Measurements from ENCODE around the gene FOXK2.
"Not testable (repeated sequence)": the region's sequence is repeated elsewhere in the genome, so short reads cannot be mapped to it uniquely, and the experiment has no call there.

The FOXK2 gene

DNA sequence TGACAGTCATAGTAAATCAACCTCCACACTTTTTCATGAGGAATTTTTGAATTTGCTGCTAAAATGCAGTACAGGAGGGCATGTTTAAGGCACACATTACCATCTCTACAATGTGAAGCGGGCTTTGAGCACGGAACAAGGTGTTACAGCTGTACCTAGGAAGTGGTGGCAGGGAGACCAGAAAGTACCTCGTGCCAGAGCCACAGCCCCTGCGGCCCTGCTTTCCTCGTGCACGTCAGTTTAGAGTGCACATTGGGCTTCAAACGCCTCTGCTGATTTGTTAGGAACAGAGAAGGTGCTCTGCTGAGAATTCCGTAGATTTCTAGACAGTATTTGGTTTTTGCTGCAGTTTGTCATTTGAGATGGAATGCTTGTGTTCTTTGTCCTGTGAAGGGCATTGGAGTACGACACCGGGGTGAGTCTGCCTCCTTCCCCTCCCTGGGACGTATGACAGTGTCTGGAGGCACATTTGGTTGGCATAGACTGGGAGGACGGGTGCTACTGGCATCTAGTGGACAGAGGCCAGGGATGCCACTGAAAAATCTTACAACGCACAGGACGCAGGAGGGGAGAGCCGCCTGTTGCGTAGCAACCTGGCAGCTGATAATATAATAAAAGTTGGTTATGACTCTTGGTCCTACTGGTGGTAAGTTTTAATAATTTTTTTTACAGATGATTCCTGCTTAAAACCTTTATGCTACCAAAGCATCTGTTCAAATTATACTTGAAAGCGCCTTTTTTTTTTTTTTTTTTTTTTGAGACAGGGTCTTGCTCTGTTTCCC is 9.1 kb downstream of the FOXK2 start:
- Histone ChIP-seq H3K4me3 (ENCODE audit: insufficient read depth, low read depth, low read length, poor library complexity, severe bottlenecking) (no peak overlapping the region), H3K36me3 (ENCODE audit: control insufficient read depth, insufficient read depth, low read length) (no peaks in the 10 kb centered on the region), H3K9me3 (ENCODE audit: control insufficient read depth, low read length) (no peaks in the 10 kb centered on the region), H3K27me3 (replicated peaks; ENCODE audit: control insufficient read depth, insufficient read depth, low read length, poor library complexity, severe bottlenecking) (no peaks in the 10 kb centered on the region), H3K4me1 (ENCODE audit: control insufficient read depth, insufficient read depth, low read length, poor library complexity, severe bottlenecking) (peaks cover 11% of the 10 kb centered on the region), H3K27ac (ENCODE audit: insufficient read depth, low read length, poor library complexity, severe bottlenecking) (no peak overlapping the region)
- no peak for DNase-seq

DNA sequence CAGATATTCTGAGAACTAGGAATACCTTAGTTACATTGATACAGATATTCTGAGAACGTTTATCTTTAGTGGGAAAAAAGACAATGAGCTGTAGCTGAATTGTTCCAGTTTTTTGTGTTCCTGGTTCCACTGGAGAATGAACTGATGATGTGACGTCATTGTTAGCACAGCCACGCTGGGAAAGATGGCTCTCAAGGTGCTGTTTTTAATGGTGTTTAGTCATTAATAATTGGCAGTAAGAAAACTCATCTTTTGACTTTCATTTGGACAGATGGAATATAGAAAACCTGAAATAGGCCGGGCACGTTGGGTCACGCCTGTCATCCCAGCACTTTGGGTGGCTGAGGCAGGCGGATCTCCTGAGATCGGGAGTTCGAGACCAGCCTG is 10.4 kb downstream of the FOXK2 start:
- peaks cover 11% of the 10 kb centered on the region for H3K4me1 ChIP-seq (ENCODE audit: control insufficient read depth, insufficient read depth, low read length, poor library complexity, severe bottlenecking)

DNA sequence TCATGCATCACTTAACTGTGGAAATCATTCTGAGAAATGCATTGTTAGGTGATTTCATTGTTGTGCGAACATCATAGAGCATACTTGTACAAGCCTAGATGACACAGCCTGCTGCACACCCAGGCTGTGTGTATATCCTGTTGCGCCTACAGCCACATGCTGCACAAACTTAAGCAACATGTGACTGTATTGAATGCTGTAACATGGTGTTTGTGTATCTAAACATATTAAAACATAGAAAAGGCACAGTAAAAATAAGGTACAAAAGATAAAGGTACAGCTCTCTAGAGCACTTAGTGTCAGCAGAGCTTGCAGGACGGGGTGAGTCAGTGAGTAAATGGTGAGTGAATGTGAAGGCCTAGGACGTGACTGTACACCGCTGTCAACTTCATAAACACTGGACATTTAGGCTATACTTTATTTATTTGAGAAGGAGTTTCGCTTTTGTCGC is 11.9 kb downstream of the FOXK2 start:
- DNase-seq, result no peak
- no peaks in the 10 kb centered on the region for H3K36me3 ChIP-seq (ENCODE audit: control insufficient read depth, insufficient read depth, low read length)
- peaks cover 20% of the 10 kb centered on the region for H3K4me1 ChIP-seq (ENCODE audit: control insufficient read depth, insufficient read depth, low read length, poor library complexity, severe bottlenecking)
- H3K27me3 ChIP-seq (replicated peaks; ENCODE audit: control insufficient read depth, insufficient read depth, low read length, poor library complexity, severe bottlenecking), result no peaks in the 10 kb centered on the region
- no peak overlapping the region for H3K4me3 ChIP-seq (ENCODE audit: insufficient read depth, low read depth, low read length, poor library complexity, severe bottlenecking)
- no peak overlapping the region for H3K27ac ChIP-seq (ENCODE audit: insufficient read depth, low read length, poor library complexity, severe bottlenecking)
- H3K9me3 ChIP-seq (ENCODE audit: control insufficient read depth, low read length), result no peaks in the 10 kb centered on the region

More for the DNA sequence above, 10.4 kb downstream of the FOXK2 start:
- no peak for DNase-seq
- Histone ChIP-seq H3K27ac (ENCODE audit: insufficient read depth, low read length, poor library complexity, severe bottlenecking) (no peak overlapping the region), H3K27me3 (replicated peaks; ENCODE audit: control insufficient read depth, insufficient read depth, low read length, poor library complexity, severe bottlenecking) (no peaks in the 10 kb centered on the region), H3K9me3 (ENCODE audit: control insufficient read depth, low read length) (no peaks in the 10 kb centered on the region), H3K36me3 (ENCODE audit: control insufficient read depth, insufficient read depth, low read length) (no peaks in the 10 kb centered on the region), H3K4me3 (ENCODE audit: insufficient read depth, low read depth, low read length, poor library complexity, severe bottlenecking) (no peak overlapping the region)

DNA sequence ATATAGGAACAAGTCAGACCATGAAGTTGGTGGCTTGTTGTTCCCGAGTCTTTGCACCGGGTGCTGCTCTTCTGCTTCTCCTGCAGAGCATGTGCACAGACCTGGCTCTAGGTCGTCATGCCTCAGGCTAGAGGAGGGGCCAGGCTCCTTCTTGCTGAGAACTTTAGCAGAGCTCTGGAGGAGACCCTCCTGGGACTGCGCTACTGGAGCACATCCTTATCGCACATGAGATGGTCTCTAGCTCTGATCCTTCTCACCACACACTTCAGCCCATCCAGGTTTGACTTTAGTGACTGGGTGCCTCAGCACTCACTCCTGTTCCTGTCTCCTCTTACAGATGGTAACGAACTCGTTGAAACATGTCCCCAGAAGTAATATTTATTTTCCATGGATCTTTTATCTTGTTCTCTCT is 14.9 kb downstream of the FOXK2 start:
- no peak for DNase-seq
- Histone ChIP-seq H3K36me3 (ENCODE audit: control insufficient read depth, insufficient read depth, low read length) (no peaks in the 10 kb centered on the region), H3K4me3 (ENCODE audit: insufficient read depth, low read depth, low read length, poor library complexity, severe bottlenecking) (no peak overlapping the region), H3K27ac (ENCODE audit: insufficient read depth, low read length, poor library complexity, severe bottlenecking) (no peak overlapping the region), H3K27me3 (replicated peaks; ENCODE audit: control insufficient read depth, insufficient read depth, low read length, poor library complexity, severe bottlenecking) (no peaks in the 10 kb centered on the region), H3K4me1 (ENCODE audit: control insufficient read depth, insufficient read depth, low read length, poor library complexity, severe bottlenecking) (peaks cover 28% of the 10 kb centered on the region), H3K9me3 (ENCODE audit: control insufficient read depth, low read length) (no peaks in the 10 kb centered on the region)

DNA sequence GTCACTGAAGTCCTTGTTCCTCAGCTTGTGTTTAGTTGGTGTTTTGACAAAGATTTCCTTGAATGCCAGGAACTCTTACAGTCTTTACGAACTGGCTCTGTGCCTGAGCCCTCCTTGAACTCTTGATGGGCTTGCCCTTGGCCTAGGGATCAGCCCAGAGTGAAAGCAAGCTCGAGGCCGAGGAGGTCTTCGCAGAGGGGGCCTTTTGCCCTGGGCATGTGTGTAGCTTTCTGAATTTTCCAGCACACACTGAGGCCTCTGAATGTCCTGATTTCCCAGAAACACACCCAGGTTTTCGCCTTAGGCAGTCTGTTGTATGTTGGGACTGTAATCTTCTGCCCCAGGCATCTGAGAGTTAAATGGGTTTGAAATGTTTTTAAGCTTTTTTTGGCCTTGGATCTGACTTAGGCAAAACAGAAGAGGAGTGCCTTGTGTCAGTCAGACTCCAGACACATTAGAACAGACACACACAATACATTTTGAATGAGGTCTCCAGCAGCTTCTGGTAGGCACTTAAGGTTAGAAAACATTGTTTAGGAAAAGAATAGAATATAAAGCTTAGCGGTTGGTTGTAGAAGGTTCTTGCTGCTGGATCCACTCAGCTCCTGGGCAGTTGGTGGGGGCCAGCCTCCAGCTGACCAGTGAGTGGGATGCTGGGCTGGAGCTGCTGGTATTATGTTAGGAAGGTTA is 17.1 kb downstream of the FOXK2 start:
- Histone ChIP-seq H3K4me3 (ENCODE audit: insufficient read depth, low read depth, low read length, poor library complexity, severe bottlenecking) (no peak overlapping the region), H3K9me3 (ENCODE audit: control insufficient read depth, low read length) (no peaks in the 10 kb centered on the region), H3K27ac (ENCODE audit: insufficient read depth, low read length, poor library complexity, severe bottlenecking) (no peak overlapping the region), H3K36me3 (ENCODE audit: control insufficient read depth, insufficient read depth, low read length) (no peaks in the 10 kb centered on the region), H3K4me1 (ENCODE audit: control insufficient read depth, insufficient read depth, low read length, poor library complexity, severe bottlenecking) (peaks cover 17% of the 10 kb centered on the region), H3K27me3 (replicated peaks; ENCODE audit: control insufficient read depth, insufficient read depth, low read length, poor library complexity, severe bottlenecking) (no peaks in the 10 kb centered on the region)
- no peak for DNase-seq

DNA sequence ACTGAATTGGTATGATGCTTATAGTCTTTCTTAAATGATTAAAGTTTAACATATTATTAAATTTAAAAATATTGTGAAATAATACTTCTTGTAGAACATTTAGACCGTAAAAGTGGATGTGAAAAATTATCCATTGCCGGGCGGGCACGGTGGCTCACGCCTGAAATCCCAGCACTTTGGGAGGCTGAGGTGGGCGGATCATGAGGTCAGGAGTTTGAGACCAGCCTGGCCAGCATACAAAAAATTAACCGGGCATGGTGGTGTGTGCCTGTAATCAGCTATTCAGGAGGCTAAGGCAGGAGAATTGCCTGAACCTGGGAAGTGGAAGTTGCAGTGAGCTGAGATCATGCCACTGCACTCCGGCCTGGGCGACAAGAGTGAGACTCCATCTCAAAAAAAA is 17.7 kb downstream of the FOXK2 start:
- not testable (repeated sequence) for H3K27ac ChIP-seq (ENCODE audit: insufficient read depth, low read length, poor library complexity, severe bottlenecking); H3K9me3 ChIP-seq (ENCODE audit: control insufficient read depth, low read length); DNase-seq; H3K4me3 ChIP-seq (ENCODE audit: insufficient read depth, low read depth, low read length, poor library complexity, severe bottlenecking); H3K27me3 ChIP-seq (replicated peaks; ENCODE audit: control insufficient read depth, insufficient read depth, low read length, poor library complexity, severe bottlenecking); H3K36me3 ChIP-seq (ENCODE audit: control insufficient read depth, insufficient read depth, low read length)
- H3K4me1 ChIP-seq (ENCODE audit: control insufficient read depth, insufficient read depth, low read length, poor library complexity, severe bottlenecking), result peaks cover 17% of the 10 kb centered on the region

DNA sequence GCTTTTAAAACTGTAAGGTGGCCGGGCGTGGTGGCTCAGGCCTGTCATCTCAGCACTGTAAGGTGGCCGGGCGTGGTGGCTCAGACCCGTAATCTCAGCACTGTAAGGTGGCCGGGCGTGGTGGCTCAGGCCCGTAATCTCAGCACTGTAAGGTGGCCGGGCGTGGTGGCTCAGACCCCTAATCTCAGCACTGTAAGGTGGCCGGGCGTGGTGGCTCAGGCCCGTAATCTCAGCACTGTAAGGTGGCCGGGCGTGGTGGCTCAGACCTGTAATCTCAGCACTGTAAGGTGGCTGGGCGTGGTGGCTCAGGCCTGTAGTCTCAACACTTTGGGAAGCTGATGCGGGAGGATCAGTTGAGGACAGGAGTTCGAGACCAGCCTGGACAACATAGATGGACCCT is 19.5 kb downstream of the FOXK2 start:
- H3K4me1 ChIP-seq (ENCODE audit: control insufficient read depth, insufficient read depth, low read length, poor library complexity, severe bottlenecking), result peaks cover 20% of the 10 kb centered on the region
- not testable (repeated sequence) for H3K36me3 ChIP-seq (ENCODE audit: control insufficient read depth, insufficient read depth, low read length); H3K27ac ChIP-seq (ENCODE audit: insufficient read depth, low read length, poor library complexity, severe bottlenecking); H3K4me3 ChIP-seq (ENCODE audit: insufficient read depth, low read depth, low read length, poor library complexity, severe bottlenecking); H3K27me3 ChIP-seq (replicated peaks; ENCODE audit: control insufficient read depth, insufficient read depth, low read length, poor library complexity, severe bottlenecking); H3K9me3 ChIP-seq (ENCODE audit: control insufficient read depth, low read length); DNase-seq

DNA sequence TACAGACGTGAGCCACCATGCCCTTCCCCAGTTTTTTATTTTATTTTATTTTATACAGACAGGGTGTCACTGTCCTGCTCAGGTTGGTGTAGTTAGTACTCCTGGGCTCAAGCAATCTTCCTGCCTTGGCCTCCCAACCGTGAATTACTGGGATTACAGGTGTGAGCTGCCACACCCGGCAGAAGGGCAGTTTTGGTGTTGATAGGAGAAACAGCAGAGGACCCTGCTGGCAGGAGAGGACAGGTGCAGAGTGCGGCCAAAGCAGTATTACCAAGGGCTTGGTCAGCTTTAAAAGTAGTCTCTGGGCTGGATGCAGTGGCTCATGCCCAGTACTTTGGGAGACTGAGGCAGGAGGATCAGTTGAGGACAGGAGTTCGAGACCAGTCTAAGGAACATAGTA is 22.9 kb downstream of the FOXK2 start:
- no peaks in the 10 kb centered on the region for H3K9me3 ChIP-seq (ENCODE audit: control insufficient read depth, low read length)
- H3K4me3 ChIP-seq (ENCODE audit: insufficient read depth, low read depth, low read length, poor library complexity, severe bottlenecking), result no peak overlapping the region
- H3K27me3 ChIP-seq (replicated peaks; ENCODE audit: control insufficient read depth, insufficient read depth, low read length, poor library complexity, severe bottlenecking), result no peaks in the 10 kb centered on the region
- no peaks in the 10 kb centered on the region for H3K36me3 ChIP-seq (ENCODE audit: control insufficient read depth, insufficient read depth, low read length)
- H3K4me1 ChIP-seq (ENCODE audit: control insufficient read depth, insufficient read depth, low read length, poor library complexity, severe bottlenecking), result peaks cover 5% of the 10 kb centered on the region
- no peak overlapping the region for H3K27ac ChIP-seq (ENCODE audit: insufficient read depth, low read length, poor library complexity, severe bottlenecking)
- no peak for DNase-seq

DNA sequence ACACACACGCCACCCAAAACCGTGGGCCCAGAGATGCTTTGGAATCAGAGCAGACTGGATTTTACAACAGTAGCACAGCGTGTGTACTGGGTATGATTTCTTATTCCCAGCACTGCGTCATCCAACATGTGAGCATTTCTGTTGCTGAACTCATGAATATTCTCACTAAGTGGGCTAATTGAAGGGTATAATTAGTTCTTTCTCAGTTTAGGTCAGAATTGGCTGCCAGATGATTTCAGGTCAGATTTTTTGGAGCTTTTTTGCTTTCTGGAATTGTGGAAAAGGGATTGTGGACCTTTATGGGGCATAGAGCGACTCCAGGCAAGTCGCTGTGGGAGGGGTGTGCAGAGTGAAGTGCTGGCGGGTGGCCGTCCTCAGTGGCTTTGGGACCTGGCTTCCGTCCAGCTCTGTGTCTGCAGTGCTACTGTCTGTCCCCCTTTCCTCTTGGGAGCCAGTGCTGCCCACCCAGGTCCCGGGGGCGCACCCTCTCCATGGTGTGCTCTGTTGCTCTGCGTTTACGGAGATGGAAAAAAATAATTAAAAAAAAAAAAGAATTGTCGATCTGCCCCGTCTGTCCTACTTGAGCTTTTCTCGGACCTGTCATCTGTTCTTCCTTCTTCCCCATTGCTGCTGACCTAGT is 25.0 kb downstream of the FOXK2 start:
- H3K27ac ChIP-seq (ENCODE audit: insufficient read depth, low read length, poor library complexity, severe bottlenecking), result no peak overlapping the region
- no peaks in the 10 kb centered on the region for H3K27me3 ChIP-seq (replicated peaks; ENCODE audit: control insufficient read depth, insufficient read depth, low read length, poor library complexity, severe bottlenecking)
- no peaks in the 10 kb centered on the region for H3K9me3 ChIP-seq (ENCODE audit: control insufficient read depth, low read length)
- peaks cover 3% of the 10 kb centered on the region for H3K4me1 ChIP-seq (ENCODE audit: control insufficient read depth, insufficient read depth, low read length, poor library complexity, severe bottlenecking)
- no peak for DNase-seq
- no peaks in the 10 kb centered on the region for H3K36me3 ChIP-seq (ENCODE audit: control insufficient read depth, insufficient read depth, low read length)
- no peak overlapping the region for H3K4me3 ChIP-seq (ENCODE audit: insufficient read depth, low read depth, low read length, poor library complexity, severe bottlenecking)

DNA sequence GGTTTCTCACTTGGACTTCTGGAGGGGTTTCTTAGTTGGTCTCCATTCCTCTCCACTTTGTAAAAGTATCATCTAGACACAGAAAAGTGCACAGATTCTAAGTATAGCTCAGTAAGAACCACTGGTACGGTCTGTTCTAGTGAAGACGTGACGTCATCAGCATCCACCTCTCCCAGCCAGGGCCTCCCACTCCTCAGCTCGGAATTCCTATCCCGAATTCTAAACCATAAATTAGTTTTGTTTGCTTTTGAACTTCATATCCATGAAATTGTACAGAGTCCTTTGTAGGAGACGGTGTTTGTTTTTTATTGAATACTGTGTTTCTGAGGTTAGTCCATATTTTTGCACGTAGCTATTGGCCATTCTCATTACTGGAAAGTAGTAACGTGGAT is 25.5 kb downstream of the FOXK2 start:
- Histone ChIP-seq H3K4me1 (ENCODE audit: control insufficient read depth, insufficient read depth, low read length, poor library complexity, severe bottlenecking) (peaks cover 3% of the 10 kb centered on the region), H3K36me3 (ENCODE audit: control insufficient read depth, insufficient read depth, low read length) (no peaks in the 10 kb centered on the region), H3K4me3 (ENCODE audit: insufficient read depth, low read depth, low read length, poor library complexity, severe bottlenecking) (no peak overlapping the region), H3K9me3 (ENCODE audit: control insufficient read depth, low read length) (no peaks in the 10 kb centered on the region), H3K27ac (ENCODE audit: insufficient read depth, low read length, poor library complexity, severe bottlenecking) (no peak overlapping the region), H3K27me3 (replicated peaks; ENCODE audit: control insufficient read depth, insufficient read depth, low read length, poor library complexity, severe bottlenecking) (no peaks in the 10 kb centered on the region)
- no peak for DNase-seq
